Non-pigmented ciliary epithelial cell (primary cell): ENCODE data around the gene ATCAY.
A peak's percentile ranks its signal among the peaks of the same experiment; 100 is the strongest.
"Not testable (repeated sequence)": the region's sequence is repeated elsewhere in the genome, so short reads cannot be mapped to it uniquely, and the experiment has no call there.

Experiments used
- DNase-seq: peaks from one replicate; pipeline ENCODE4 v3.0.0-alpha.2; 2010; ENCODE audit warnings: low read depth

Gene ATCAY

DNA sequence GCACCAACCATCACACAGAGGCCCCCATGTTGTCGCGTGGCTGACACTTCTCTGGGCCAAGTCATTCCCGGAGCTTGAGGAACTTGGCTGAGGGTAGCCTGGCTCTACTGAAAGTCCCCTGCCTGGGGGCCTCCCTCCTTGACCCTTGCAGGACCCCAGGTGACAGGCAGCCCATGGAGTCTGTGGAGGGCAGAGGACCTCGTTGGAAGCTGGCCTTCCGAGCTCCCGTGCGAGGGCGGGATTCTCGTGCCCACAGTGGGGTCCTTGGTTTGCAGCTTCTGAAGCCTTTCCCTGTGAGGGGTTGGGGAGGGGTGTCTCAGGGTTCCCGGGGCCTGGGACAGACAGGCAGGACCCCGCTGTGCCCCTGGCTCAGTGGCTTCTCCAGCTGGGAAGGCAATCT lies 68.8 kb downstream of the ATCAY start:
- no peak for DNase-seq

DNA sequence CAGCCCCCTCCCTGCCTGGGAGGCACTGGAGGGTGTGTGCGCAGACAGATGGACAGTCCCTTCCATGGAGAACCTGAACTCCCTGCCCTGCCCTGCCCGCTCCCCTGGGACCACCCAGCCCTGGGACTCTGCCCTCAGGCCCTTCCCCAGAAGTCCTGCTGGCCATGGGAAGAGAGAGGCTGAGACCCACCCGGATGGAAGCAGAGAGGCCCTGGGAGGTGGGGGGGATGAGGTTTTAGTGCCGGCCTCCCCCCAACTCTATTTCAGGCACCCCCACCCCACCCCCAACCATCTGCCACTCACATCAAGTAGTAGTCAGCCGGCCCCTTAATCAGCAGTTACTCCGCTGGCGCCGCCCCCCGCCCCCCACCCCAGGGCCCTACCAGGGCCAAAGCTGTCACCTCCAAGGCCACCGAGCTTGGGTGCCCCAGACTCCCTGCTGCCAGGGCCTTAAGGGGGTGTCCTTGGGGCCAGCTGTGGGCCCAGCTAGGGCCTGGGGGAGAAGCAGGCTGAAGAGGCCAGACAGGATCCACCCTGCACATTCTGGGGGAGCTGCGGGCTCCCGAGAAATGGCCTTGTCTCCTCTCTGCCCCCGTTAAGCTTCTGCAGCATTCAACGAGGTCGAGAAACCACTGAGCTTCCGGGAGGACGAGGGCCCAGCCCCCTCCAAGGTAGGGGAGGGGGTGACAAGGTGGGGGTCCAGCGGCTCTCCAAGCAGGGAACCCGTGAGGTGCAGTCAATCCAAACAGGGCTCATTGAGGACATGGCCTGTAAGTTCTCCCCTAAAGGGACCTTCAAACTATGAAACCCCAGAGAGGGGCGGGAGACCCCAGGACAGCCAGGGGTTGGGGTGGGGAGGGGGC lies 69.7 kb downstream of the ATCAY start:
- DNase-seq: no peak

DNA sequence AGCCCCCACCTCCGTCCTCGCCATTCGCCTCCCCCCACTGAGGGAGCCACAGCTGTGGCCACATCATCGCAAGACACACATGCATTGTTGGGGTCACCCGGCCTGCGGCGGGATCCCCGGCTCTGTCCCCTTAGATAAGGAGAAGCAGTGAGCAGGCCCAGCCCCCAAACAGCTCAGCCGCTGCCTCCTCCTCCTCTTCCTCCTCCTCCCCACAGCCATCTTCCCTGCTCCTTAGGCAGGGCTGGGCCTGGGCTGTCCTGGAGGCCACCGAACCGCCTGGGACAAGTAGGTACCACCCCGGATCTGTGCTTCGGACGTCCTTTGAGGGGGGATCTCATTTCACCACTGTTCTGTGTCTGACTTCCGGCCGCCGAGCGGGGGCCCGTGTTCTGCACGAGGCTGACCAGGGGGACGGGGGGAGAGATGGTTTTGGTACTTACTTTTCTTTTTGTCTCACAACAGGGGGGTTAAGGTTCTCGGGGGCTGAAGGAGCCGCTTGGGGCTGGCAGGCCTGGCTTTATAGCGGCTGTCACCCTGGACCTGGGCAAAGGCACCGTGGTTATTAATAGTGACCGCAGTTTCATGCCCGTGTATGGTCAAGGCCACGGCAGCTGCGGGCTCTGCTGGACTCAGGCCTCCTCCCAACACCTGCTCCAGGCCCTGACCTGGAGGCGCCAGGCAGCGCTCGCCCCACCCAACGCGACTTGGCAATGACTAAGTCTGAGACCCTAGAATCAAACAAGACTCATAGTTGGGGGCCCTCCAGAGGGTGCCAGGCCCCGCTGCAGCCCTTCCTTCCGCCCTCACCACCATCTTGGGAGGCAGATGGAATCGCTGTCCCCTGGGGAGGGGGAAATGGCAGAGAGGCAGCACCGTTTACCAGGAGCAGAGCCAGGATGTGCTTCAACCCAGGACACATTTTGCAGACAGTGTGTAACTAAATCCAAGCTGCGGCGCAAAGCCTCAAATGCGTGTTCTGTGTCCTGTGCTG lies 70.7 kb downstream of the ATCAY start:
- no peak for DNase-seq

DNA sequence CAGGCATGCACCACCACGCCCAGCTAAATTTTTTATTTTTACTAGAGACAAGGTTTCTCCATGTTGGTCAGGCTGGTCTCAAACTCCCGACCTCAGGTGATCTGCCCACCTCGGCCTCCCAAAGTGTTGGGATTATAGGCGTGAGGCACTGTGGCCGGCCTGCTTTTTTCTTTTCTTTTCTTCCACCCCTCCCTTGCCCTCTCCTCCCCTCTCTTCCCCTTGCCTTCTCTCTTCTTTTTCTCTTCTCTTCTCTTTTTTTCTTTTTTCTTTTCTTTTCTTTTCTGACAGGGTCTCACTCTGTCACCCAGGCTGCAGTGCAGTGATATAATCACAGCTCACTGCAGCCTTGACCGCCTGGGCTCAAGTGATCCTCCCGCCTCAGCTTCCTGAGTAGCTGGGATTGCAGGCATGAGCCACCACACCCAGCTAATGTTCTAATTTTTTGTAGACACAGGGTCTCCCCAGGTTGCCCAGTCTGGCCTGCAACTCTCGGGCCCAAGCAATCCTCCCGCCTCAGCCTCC lies 72.3 kb downstream of the ATCAY start:
- not testable (repeated sequence) for DNase-seq

DNA sequence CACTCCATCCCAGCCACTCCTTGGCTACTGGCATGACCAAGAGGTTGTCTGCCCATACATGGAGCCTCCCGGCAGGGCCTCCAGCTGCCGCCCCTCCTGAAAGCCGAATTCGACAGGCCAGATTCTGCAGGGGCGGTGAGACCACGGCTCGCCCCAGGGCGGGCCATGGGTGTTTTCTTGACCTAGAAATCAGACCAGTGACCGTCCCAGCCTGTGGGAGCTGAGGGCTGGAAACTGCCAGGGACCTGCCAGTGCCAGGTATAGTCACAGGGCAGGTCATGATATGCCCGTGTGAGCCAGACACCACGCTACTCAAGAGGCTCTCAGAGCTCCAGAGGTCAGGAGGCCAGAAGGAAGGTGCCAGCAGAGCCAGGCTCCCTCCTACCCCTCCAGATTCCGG lies 73.6 kb downstream of the ATCAY start:
- DNase-seq: no peak

DNA sequence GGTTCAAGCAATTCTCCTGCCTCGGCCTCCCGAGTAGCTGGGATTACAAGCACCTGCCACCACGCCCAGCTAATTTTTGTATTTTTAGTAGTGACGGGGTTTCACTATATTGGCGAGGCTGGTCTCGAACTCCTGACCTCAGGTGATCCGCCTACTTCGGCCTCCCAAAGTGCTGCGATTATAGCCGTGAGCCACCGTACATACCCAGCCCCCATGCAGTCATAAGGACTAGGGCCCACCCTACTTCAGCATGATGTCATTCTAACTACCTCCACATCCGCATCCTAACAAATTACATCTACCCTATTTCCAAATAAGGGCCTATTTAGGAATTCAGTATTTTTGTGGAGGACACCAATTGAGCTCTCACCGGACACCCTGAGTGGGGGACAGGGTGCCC lies 74.8 kb downstream of the ATCAY start:
- not testable (repeated sequence) for DNase-seq

DNA sequence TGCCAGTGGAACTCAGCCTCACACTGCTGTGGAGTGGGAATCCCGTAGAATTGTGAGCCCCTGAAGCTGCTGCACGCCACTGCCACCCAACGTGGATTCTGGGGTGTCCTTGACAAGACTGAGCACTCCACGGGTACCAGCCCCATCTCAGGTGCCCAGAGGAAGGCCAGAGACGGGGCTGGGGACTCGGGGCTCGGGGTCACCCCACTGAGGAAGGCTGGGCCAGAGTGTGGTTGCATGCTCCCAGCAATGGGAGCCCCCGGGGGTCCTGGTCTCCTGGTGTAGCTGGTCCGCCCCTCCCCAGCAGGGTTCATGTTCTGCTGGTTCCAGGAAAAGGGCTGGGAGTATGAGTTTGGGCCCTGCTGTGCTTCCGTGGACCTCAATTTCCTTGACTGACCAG lies 75.2 kb downstream of the ATCAY start:
- no peak for DNase-seq

DNA sequence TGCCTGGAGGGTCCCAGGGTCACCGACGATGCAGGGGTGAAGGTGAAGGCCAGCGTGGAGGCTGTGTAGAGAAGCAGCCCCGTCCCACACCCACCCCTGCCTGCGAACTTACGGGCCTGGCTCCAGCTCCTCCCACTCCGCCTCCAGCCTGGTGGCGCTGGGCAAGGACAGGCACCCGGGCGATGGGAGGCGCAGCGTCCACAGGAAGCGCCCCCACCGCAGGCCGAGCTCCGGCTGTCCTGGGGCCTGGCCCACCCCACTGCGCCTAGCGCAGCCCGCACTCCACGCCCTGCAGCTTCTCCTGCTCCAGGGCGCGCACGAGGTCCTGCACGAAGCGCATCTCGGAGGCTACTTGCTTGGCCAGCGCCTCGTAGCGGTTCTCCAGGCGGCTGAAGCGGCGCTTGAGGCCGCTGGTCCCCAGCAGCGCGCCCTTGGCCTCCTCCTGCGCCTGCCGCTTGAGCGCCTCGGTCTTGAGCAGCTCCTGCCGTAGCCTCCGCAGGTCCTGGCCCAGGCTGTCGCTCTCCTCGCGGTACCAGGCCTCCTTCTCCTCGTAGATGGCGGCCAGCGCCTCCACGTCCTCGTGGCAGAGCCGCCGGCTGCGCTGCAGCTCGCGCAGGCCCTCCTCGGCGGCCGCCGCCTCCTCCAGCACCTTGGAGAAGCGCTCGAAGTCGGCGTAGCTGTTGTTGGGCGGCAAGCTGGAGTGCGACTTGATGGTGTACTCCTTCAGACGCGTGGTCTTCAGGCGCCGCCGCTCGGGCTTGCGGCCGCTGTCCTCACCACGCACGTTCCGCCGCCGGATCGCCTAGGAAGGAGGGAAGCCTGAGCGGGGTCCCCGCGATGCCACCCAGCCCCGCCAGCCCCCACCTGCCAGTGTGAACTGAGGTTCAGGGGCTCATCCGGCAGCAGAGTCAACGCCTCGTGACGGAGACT lies 78.6 kb downstream of the ATCAY start:
- no peak for DNase-seq

DNA sequence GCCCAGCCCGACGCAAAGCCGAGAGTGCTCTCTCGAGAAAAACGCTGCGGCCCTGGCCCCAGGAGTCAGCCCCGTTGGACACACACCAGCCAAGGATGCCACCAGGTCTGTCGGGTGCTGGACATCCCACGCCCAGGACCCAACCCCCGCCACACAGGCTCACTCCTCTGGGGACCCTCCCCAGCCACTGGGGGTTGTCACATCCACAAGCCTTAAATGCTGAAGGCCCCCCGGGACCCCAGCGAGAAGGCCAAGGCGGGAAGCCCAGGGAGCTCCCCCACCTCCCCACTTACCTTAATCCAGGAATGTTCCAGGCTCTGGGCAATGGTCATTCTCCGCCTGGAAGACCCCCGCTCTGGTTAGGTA lies 79.3 kb downstream of the ATCAY start:
- no peak for DNase-seq

DNA sequence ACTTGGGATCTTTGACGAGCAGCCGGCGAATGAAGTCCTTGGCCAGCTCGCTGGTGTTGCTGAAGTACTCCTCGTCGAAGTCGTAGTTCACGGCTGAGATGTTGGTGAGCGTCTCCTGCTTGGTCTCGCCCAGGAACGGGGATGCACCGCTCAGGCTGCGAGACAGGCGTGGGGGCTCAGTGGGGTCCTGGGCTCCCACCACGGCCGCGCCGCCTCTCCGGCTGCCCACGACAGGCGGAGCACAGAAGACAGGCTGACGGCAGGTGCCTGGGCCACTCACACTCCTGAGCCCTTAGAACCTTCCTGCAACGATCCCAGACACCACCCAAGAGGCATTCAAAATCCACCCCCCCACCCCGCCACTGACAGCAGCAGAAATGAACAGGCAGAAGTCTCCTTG lies 80.5 kb downstream of the ATCAY start:
- DNase-seq: no peak

DNA sequence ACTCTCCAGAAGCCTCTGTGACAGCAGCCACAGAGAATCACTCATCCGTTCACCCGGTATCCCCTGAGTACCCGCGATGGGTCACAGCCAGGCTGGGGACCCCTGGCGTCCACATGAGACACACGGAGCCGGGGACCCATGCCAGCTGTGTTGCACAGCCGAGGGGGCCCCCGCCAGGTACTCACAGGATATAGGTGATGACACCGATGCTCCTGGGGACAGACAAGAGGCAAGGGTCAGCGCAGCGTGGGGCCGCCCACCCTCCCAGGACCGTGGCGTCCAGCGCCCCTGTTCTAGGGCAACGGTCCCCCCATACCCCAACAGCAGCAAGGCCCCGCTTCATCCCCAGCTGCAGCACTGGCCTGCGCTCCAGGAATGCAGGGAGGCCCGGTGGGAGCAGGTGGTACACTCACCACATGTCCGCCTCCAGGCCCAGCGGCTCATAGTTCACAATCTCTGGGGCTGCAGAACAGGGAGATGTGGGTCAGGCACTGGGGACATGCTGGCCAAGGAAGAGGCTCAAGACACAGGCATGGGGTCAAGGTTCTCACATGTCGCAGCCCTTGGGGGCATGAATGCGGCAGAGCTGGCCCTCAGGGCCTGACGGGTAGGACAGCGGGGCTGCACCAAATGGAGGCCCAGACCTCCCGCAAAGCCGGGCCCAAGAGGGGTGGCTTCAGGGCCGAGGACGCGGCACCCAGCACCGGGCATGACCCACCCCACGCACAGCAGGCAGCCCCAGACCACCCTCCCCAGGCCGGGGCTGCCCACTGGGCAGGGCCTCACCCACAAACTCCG lies 83.2 kb downstream of the ATCAY start:
- DNase-seq: no peak

DNA sequence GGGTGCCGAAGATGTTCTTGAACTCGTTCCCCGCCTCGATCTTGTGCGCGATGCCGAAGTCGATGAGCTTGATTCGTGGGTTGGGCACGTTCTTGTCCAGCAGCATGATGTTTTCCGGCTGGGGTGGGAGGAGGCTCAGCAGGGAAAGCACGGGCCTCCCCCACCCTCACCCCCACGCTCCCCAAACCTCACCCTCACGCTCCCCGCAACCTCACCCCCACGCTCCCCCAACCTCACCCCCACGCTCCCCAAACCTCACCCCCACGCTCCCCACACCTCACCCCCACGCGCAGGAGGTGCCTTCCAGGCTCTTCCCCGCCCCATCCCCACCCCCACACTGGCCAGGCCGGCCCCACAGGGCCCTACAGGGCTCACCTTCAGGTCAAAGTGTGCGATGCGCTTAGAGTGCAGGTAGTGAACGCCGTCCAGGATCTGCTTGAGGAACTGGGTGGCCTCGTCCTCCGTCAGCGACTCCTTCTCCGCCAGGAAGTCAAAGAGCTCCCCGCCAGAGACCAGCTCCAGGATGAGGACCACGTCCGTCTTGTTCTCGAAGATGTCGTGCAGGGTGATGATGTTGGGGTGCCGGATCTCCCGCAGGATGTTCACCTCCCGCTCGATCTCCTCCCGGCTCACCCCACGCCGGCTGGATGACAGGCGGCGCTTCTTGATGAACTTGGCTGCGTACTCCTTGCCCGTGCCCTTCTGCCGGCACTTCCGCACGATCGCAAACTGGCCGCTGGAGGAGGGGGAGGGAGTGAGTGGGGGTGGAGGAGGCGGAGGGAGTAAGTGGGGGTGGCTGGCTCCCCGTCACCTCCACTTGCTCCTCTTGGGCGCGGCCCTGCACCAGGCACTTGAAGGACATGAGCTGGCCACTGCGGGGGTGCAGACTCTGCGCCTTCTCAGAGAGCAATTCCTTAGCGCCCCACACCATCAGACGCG lies 84.0 kb downstream of the ATCAY start:
- no peak for DNase-seq

DNA sequence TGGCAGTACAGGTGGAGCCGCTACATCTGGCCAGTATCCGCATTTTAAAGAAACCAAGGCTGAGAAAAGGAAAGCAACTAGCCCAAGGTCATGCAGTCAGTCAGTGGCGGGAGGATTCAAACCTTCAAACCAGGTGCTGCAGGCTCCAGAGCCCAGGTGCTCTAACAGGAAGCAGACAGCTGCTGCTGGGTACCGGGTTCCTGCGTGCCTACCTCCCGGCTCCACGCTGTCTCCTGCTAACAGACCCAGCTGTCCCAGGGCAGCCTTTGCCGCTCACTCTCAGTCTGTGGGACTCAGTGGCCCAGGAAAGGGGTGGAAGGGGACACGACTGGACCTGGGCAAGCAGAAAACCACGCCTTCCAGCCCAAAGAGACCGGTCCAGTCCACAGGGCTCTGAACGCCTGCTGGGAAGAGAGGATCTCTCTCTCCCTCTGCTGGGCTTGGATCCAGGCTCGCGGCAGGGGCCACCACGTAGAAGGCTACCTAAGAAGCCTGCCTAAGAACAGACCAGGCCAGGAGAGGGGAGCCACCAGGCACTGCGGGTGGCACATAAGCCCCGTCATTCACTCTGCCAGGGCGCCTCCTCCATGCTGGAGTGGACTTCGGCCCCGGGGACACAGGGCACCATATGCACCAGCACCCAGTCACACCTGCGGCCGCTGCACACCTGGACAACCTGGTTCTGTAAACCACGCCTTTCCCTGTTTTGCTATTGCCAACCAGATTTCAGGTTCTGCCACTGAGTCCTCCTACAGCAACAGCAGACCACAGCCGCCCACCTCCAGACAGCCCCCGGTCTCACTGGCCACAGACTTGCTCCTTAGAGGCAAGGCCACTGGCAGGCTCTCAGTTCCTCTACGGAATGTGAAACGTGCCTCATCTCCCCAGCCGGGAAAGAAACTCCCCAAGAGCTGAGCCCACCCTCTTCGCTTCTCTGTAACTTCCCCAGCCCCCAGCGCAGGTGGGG lies 85.8 kb downstream of the ATCAY start:
- no peak for DNase-seq

DNA sequence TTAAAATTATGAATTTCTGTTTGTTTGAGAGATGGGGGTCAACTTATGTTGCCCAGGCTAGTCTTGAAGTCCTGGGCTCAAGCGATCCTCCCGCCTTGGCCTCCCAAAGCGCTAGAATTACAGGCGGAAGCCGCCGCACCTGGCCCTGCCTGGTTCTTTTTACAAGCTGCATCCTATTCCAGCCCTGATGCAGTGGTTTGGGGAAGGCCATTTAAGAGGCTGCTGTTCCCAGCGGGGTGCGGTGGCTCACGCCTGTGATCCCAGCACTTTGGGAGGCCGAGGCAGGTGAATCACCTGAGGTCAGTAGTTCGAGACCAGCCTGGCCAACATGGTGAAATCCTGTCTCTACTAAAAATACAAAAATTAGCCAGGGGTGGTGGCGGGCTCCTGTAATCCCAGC lies 87.5 kb downstream of the ATCAY start:
- not testable (repeated sequence) for DNase-seq

DNA sequence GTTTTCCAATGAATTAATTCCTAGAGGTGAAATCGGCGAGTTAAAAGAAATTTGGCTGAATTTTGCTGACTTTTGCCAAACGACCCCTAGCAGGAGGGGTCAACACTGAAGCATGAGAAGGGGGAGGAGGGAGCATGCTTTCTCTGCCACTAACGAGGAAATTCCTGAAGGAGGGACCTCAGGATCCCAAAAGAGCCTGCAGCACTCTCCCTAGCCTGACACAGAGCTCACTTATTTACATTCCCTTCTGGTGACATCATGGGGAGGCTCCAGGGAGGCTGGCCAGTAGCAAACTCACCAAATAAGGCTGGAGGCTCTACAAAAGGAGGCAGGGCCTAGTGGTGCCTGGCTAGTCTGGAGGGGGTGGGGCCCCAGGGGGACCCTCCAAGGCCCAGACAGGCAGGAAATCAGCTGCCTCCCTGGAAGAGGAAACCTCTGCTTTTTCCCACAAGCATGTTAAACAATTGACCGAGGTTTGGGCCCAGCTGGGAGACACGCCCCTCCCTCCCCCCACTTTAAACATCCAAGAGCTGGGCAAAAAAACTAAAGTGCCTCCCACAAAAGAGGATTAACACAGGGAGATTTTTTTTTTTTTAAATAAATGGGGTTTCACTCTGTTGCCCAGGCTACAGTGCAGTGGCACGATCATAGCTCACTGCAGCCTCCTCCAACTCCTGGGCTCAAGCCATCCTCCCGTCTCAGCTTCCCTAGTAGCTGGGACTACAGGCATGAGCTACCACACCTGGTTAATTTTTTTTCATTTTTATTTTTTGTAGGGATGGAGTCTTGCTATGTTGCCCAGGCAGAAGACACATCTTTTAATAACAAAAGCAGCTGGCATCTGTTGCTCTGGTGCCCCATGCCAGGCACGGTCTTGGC lies 88.3 kb downstream of the ATCAY start:
- DNase-seq: peak; percentile 99

DNA sequence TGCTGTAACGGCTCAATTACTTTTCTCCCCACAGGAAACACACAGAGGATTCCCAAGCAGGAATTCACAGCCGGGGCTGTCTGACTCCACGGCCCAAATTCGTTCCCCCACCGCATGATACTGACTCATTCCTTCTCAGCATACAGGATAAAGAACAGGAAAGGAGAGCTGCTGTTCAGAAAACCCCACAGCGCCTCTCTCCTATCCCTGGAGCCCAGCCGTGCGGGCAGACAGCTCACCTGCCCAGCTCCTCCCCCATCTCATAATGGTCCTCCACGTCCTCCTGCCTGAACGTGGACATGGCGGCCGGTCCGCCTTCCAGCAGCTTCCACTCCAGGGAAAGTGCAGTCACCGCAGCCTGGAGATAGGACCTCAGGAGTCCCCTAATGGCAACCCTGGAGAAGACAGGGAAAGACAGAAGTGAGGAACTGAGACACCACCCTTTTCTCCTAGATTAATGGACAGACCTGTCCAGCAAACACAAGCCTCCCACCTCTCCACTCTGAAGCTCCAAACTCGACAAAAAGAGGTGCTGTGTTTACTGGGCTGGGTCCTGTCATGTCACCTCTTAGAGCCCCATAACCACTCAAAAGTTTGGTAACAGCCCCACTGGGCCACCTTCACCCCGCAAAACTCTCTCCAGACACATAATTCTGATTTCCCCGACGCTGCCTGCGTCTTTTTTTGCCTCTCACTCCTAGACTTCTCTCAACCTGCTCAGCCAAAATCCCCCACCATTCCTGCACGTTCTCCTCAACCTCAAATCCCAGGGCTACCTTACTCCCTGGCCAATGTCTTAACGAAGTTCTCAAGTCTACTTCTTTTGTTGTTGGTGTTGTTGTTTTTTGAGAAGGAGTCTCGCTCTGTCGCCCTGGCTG lies 89.2 kb downstream of the ATCAY start:
- no peak for DNase-seq
